KMS-11 (cell line): Measurements from ENCODE around the gene MARK2.
A peak's percentile ranks its signal among the peaks of the same experiment; 100 is the strongest.

Source experiments
- H2AFZ ChIP-seq: fragments of 200-600 bp; sonication (generic); 2 replicates; pipeline ENCODE4 v1.6.1; 2016; ENCODE audit warnings: antibody characterized with exemption, mixed run types, low read depth
- H3K27ac ChIP-seq: fragments of 200-600 bp; sonication (generic); 2 replicates; pipeline ENCODE4 v1.6.1; 2016; ENCODE audit warnings: mild to moderate bottlenecking, mixed run types
- H3K27me3 ChIP-seq: fragments of 200-600 bp; sonication (generic); 2 replicates; pipeline ENCODE4 v1.6.1; 2017; ENCODE audit warnings: mild to moderate bottlenecking, low read depth, mixed run types, moderate library complexity; ENCODE audit not compliant: insufficient read depth
- H3K36me3 ChIP-seq: fragments of 200-600 bp; sonication (generic); 2 replicates; pipeline ENCODE4 v1.6.1; 2017; ENCODE audit warnings: mild to moderate bottlenecking, mixed run types; ENCODE audit not compliant: insufficient read depth
- H3K4me1 ChIP-seq: fragments of 200-600 bp; sonication (generic); 2 replicates; pipeline ENCODE4 v1.6.1; 2016; ENCODE audit warnings: mild to moderate bottlenecking, low read depth, mixed run types; ENCODE audit not compliant: poor library complexity, severe bottlenecking
- H3K4me2 ChIP-seq: fragments of 200-600 bp; sonication (generic); 2 replicates; pipeline ENCODE4 v1.7.0; 2016; ENCODE audit warnings: mild to moderate bottlenecking, mixed run types
- H3K4me3 ChIP-seq: fragments of 200-600 bp; sonication (generic); IDR thresholded peaks from 2 replicates; pipeline ENCODE4 v1.6.1; 2017; ENCODE audit warnings: low read depth, low read length, mixed read lengths; ENCODE audit not compliant: insufficient read depth
- H3K79me2 ChIP-seq: fragments of 200-600 bp; sonication (generic); 2 replicates; pipeline ENCODE4 v1.6.1; 2016; ENCODE audit warnings: low read depth, mixed run types; ENCODE audit not compliant: insufficient read depth
- H3K9ac ChIP-seq: fragments of 200-600 bp; sonication (generic); 2 replicates; pipeline ENCODE4 v1.6.1; 2016; ENCODE audit warnings: mild to moderate bottlenecking, mixed run types
- H4K20me1 ChIP-seq: fragments of 200-600 bp; sonication (generic); 2 replicates; pipeline ENCODE4 v1.6.1; 2016; ENCODE audit warnings: mild to moderate bottlenecking, mixed run types; ENCODE audit not compliant: insufficient read depth
- CTCF ChIP-seq: fragments of 200-600 bp; sonication (generic); conservative IDR thresholded peaks from 2 replicates; pipeline ENCODE4 v1.6.1; 2017; ENCODE audit warnings: low read depth, mild to moderate bottlenecking, antibody characterized with exemption, low read length, moderate library complexity, mixed read lengths

Gene MARK2

DNA sequence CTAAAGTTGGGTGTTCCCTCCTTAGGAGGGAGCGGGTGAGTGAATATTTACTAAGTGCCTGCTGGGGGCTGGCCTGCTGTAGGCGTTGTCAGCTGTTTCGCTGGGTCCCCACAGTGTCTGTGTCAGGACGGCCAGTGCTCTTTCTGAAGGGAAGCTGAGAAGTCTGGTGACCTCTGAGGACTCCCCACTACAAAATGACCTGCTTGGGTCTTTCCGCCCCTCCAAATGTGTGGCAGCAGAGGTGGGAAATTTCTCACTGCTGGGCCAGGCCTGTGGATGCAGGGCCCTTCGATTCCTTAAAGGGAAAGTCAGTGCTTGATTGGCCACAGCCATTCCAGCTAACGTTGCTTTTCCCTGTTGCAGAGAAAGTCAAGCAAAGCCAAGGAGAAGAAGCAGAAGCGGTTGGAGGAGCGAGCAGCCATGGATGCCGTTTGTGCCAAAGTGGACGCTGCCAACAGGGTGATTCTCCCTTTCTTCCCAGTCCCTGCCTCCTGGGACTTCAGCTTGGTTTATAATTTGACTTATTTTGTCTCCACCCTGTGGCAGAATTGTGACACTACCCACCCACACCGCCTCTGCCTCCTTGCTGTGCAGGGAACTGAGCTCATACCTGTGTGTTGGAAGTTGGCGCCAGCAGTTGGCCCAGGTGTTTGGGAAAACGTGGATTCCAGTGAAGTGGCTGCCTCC lies 106.7 kb downstream of the MARK2 start:
- Histone ChIP-seq H3K9ac (no peak overlapping the region), H3K4me1 (no peaks in the 10 kb centered on the region), H3K79me2 (no peaks in the 10 kb centered on the region), H2AFZ (no peak overlapping the region), H3K27me3 (no peaks in the 10 kb centered on the region), H3K4me3 (no peak overlapping the region), H3K36me3 (no peaks in the 10 kb centered on the region), H4K20me1 (no peaks in the 10 kb centered on the region), H3K27ac (no peak overlapping the region), H3K4me2 (no peak overlapping the region)
- peak; percentile 73 for TF ChIP-seq CTCF

DNA sequence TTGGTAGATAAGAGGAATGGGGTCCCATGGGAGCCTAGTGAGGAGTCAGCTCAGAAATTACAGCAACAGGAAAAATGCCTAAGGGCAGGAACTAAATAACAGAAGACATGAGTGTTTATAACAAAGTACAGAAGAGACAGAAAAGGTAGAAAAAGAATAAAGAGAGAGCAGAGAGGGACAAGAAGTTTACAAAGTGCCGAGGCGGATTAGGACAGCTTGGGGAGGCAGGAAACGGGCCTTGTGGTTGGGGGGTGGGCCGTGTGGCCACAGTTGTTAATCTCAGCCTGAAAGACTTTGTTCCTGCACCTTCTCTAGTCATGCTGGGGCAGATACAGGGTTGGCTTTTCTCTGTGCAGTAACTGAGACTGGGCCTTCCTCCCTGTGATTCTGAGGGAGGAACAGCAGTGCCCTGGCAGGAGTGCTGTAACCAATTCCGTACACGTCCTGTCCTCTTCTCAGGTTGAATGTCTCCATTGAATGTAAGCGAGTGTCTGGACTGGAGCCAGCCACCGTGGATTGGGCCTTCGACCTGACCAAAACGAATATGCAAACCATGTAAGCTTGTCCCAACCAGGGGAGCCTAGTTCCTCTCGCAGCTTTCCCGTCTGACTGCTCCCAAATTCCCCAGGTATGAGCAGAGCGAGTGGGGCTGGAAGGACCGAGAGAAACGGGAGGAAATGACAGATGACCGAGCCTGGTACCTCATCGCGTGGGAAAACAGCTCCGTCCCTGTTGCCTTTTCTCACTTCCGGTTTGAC lies 113.0 kb downstream of the MARK2 start:
- H3K27ac ChIP-seq = no peak overlapping the region
- no peak overlapping the region for H3K4me3 ChIP-seq
- no peaks in the 10 kb centered on the region for H3K4me1 ChIP-seq
- H3K27me3 ChIP-seq = no peaks in the 10 kb centered on the region
- no peaks in the 10 kb centered on the region for H3K79me2 ChIP-seq
- no peak overlapping the region for H3K4me2 ChIP-seq
- no peaks in the 10 kb centered on the region for H4K20me1 ChIP-seq
- no peak overlapping the region for H2AFZ ChIP-seq
- H3K9ac ChIP-seq = no peak overlapping the region
- no peaks in the 10 kb centered on the region for H3K36me3 ChIP-seq
- TF ChIP-seq CTCF = no peak

- Histone ChIP-seq H3K27ac (no peak overlapping the region), H3K79me2 (no peaks in the 10 kb centered on the region), H3K4me3 (no peak overlapping the region), H3K9ac (no peak overlapping the region), H3K27me3 (no peaks in the 10 kb centered on the region), H3K4me2 (no peak overlapping the region), H3K36me3 (no peaks in the 10 kb centered on the region), H3K4me1 (no peaks in the 10 kb centered on the region), H2AFZ (no peak overlapping the region), H4K20me1 (no peaks in the 10 kb centered on the region)
- no peak for TF ChIP-seq CTCF
Measured at GRCh38 chr11:63952570-63952969, 113.7 kb downstream of the MARK2 start.

GRCh38 chr11:63958008-63958407 lies 119.1 kb downstream of the MARK2 start:
- Histone ChIP-seq H4K20me1 (no peaks in the 10 kb centered on the region), H3K4me1 (peaks cover 15% of the 10 kb centered on the region), H3K9ac (no peak overlapping the region), H3K4me3 (no peak overlapping the region), H3K4me2 (no peak overlapping the region), H3K27me3 (no peaks in the 10 kb centered on the region), H3K36me3 (no peaks in the 10 kb centered on the region), H3K27ac (no peak overlapping the region), H2AFZ (no peak overlapping the region), H3K79me2 (no peaks in the 10 kb centered on the region)
- no peak for TF ChIP-seq CTCF
